ENCODE measurements around the gene CHKB.

CHKB gene

GRCh38 chr22:50583294-50583861 is 729 bp upstream of the CHKB start:
- peaks cover 3% of the 10 kb centered on the region; the same call in 1 of the 2 replicates for H3K4me1 ChIP-seq (ENCODE audit: control insufficient read depth, insufficient read depth, low read length)
- ChIA-PET CTCF (interaction anchor here (0.9 to 1.6 kb wide), 2 partner anchors 12 to 21 kb away, joined by 3 to 7 read pairs; partner anchors contain the start of gene SYCE3), POLR2A (interaction anchor here (0.6 to 3.2 kb wide), 9 partner anchors 9 to 87 kb away, joined by 3 to 22 read pairs (median 3); partner anchors contain the start of genes SCO2 and SYCE3)
- H3K9me3 ChIP-seq (ENCODE audit: control insufficient read depth, insufficient read depth, low read depth, low read length) = no peaks in the 10 kb centered on the region
- H3K27ac ChIP-seq (ENCODE audit: extremely low read depth, low read depth, low read length) = peak overlapping the region; percentile 99; the same call in 1 of the 2 replicates
- H3K36me3 ChIP-seq (ENCODE audit: control insufficient read depth in 2 of 2, insufficient read depth in 1 of 2, low read length in 2 of 2) = peaks cover 21 to 45% of the 10 kb centered on the region in 2 experiments
- H3K4me3 ChIP-seq (ENCODE audit: low read depth, low read length) = peak overlapping the region; percentile 59
- TF ChIP-seq OSR2 (tag by site-specific recombination; IDR thresholded peaks at IDR 0.05) = peak; percentile 26; the same call in 1 of the 2 replicates
- peak; percentile 88 for TF ChIP-seq HIC1 (tag by site-specific recombination; IDR thresholded peaks at IDR 0.05)
- TF ChIP-seq ZNF585B (tag by site-specific recombination; IDR thresholded peaks at IDR 0.05) = no peak
- TF ChIP-seq PRDM10 (tag by site-specific recombination; IDR thresholded peaks at IDR 0.05) = peak; percentile 27
- 0 out of 2 replicates have a peak, but pooled peaks have one; percentile 44 for TF ChIP-seq ZNF76 (tag by site-specific recombination; IDR thresholded peaks at IDR 0.05; ENCODE audit: borderline replicate concordance, low read depth)
- no peak for TF ChIP-seq ZNF544 (tag by site-specific recombination; IDR thresholded peaks at IDR 0.05)
- peak; percentile 42; the same call in 1 of the 2 replicates for TF ChIP-seq KLF1 (tag by site-specific recombination; IDR thresholded peaks at IDR 0.05)
- TF ChIP-seq ZFHX2 (tag by site-specific recombination; conservative IDR thresholded peaks at IDR 0.05) = peak; percentile 85
- TF ChIP-seq ZBTB6 (tag by site-specific recombination; IDR thresholded peaks at IDR 0.05) = no peak
- peak; percentile 68; the same call in 1 of the 2 replicates for TF ChIP-seq EGR2 (tag by site-specific recombination; IDR thresholded peaks at IDR 0.05; ENCODE audit: low read depth)
- TF ChIP-seq ZNF140 (tag by site-specific recombination; IDR thresholded peaks at IDR 0.05) = no peak
- peak; percentile 45; the same call in 1 of the 2 replicates for TF ChIP-seq ZBTB48 (tag by site-specific recombination; IDR thresholded peaks at IDR 0.05)
- TF ChIP-seq REPIN1 (tag by site-specific recombination; IDR thresholded peaks at IDR 0.05; ENCODE audit: low read depth) = peak; percentile 67; the same call in 1 of the 2 replicates
- no peak for TF ChIP-seq ZNF510 (tag by site-specific recombination; IDR thresholded peaks at IDR 0.05; ENCODE audit: insufficient replicate concordance)
- TF ChIP-seq GLIS1 (tag by site-specific recombination; IDR thresholded peaks at IDR 0.05) = 0 out of 2 replicates have a peak, but pooled peaks have one; percentile 13
- TF ChIP-seq INSM2 (tag by site-specific recombination; IDR thresholded peaks at IDR 0.05) = 0 out of 2 replicates have a peak, but pooled peaks have one; percentile 2
- peak; percentile 6; the same call in 1 of the 2 replicates for TF ChIP-seq ZNF121 (tag by site-specific recombination; IDR thresholded peaks at IDR 0.05)
- 0 out of 2 replicates have a peak, but pooled peaks have one; percentile 12 for TF ChIP-seq GLIS2 (tag by site-specific recombination; IDR thresholded peaks at IDR 0.05)
- no peak for TF ChIP-seq ZNF366 (tag by site-specific recombination; conservative IDR thresholded peaks at IDR 0.05)
- TF ChIP-seq KLF8 (tag by site-specific recombination; IDR thresholded peaks at IDR 0.05) = peak; percentile 59; the same call in 1 of the 2 replicates
- 0 out of 2 replicates have a peak, but pooled peaks have one; percentile 46 for TF ChIP-seq ZBTB1 (tag by site-specific recombination; IDR thresholded peaks at IDR 0.05)
- TF ChIP-seq ZNF600 (tag by site-specific recombination; IDR thresholded peaks at IDR 0.05) = 0 out of 2 replicates have a peak, but pooled peaks have one; percentile 9
- TF ChIP-seq KLF16 (tag by site-specific recombination; IDR thresholded peaks at IDR 0.05) = 0 out of 2 replicates have a peak, but pooled peaks have one; percentile 52
- 0 out of 2 replicates have a peak, but pooled peaks have one; percentile 50 for TF ChIP-seq ZBTB10 (tag by site-specific recombination; IDR thresholded peaks at IDR 0.05)
- TF ChIP-seq ZEB2 (tag by site-specific recombination; IDR thresholded peaks at IDR 0.05) = 0 out of 2 replicates have a peak, but pooled peaks have one; percentile 12
- peak; percentile 31; the same call in 1 of the 2 replicates for TF ChIP-seq ZBTB20 (tag by site-specific recombination; IDR thresholded peaks at IDR 0.05)
